Lung (tissue), 12 donors: ENCODE results near the gene NFIB. TPM values are rescaled to one million over a fixed set of nuclear protein-coding genes. Genes with fewer than 3 reads are reported as not detected.

Source experiments
- ATAC-seq: fragments of 200-7000 bp; cut with Tn5 transposase; one replicate; pipeline ENCODE4 v1.9.1; 2020; ENCODE audit warnings: moderate number of reproducible peaks; ENCODE audit not compliant: insufficient read depth, low FRiP score
- DNase-seq, 3 donors: peaks; one replicate each; pipeline ENCODE4 v3.0.0-alpha.2; 2013 to 2017
- H3K27ac ChIP-seq, 2 donors: one replicate each; pipeline ENCODE4 v1.5.1; 2013; ENCODE audit warnings: mild to moderate bottlenecking in 2 of 2, moderate library complexity in 2 of 2, control low read depth in 1 of 2, inconsistent platforms in 1 of 2, low read depth in 1 of 2, low read length in 1 of 2
- H3K27me3 ChIP-seq, 3 donors: one replicate each; pipeline ENCODE4 v1.5.1; 2013; ENCODE audit warnings: low read length in 2 of 3; ENCODE audit not compliant: control insufficient read depth in 3 of 3, insufficient read depth in 3 of 3
- H3K36me3 ChIP-seq, 4 donors: one replicate each; pipeline ENCODE4 v1.5.1; 2013; ENCODE audit warnings: low read length in 4 of 4, mild to moderate bottlenecking in 1 of 4, moderate library complexity in 1 of 4; ENCODE audit not compliant: control insufficient read depth in 4 of 4, insufficient read depth in 4 of 4
- H3K4me1 ChIP-seq, 5 donors: one replicate each; pipeline ENCODE4 v1.5.1; 2013; ENCODE audit warnings: low read length in 5 of 5, mild to moderate bottlenecking in 2 of 5, moderate library complexity in 1 of 5; ENCODE audit not compliant: control insufficient read depth in 5 of 5, insufficient read depth in 5 of 5
- H3K4me3 ChIP-seq: one replicate; pipeline ENCODE4 v1.5.1; 2013; ENCODE audit warnings: mild to moderate bottlenecking, control low read depth, moderate library complexity
- H3K9ac ChIP-seq, 2 donors: one replicate each; pipeline ENCODE4 v1.5.1; 2013; ENCODE audit warnings: low read length in 2 of 2, control low read depth in 1 of 2; ENCODE audit not compliant: insufficient read depth in 1 of 2
- H3K9me3 ChIP-seq, 4 donors: one replicate each; pipeline ENCODE4 v1.5.1; 2013; ENCODE audit warnings: low read length in 3 of 4, mild to moderate bottlenecking in 1 of 4, moderate library complexity in 1 of 4; ENCODE audit not compliant: control insufficient read depth in 4 of 4, insufficient read depth in 3 of 4
- whole genome bisulfite sequencing, 2 donors: extraction: QIAGEN DNeasy Blood & Tissue Kit; methylation state at CpG; one replicate each; pipeline ENCODE4 v1.1.7; 2013; 5-methylcytosine and 5-hydroxymethylcytosine counted together
- polyA plus RNA-seq, 2 donors: library from polyadenylated mRNA; stranded (reverse); fragments of 200-250 nt; gene quantifications; one replicate each; pipeline ENCODE4 v1.2.1, GENCODE V29; 2013
- total RNA-seq, 2 donors: library from RNA; depleted of rRNA in 1 of 2; stranded (reverse); fragments of >200 nt in 1 of 2; gene quantifications; one replicate each; pipeline ENCODE4 v1.2.1, GENCODE V29; 2014 to 2021
- TF ChIP-seq, protein P1 (sequence below): IDR thresholded peaks from 2 replicates; pipeline ENCODE4 v1.5.1; 2012; ENCODE audit warnings: mild to moderate bottlenecking; ENCODE audit errors: control extremely low read depth, extremely low read depth
- donor health status: control.
- donor health status: control.
- donor health status: Bipolar disorder and iron deficiency.
- donor health status: healthy.
- donor health status: DM: yes; HTN: yes; CAD: no.

NFIB gene
- total and polyA plus RNA-seq, 4 donors = 7.3 to 189 (median 51.0) TPM

DNA sequence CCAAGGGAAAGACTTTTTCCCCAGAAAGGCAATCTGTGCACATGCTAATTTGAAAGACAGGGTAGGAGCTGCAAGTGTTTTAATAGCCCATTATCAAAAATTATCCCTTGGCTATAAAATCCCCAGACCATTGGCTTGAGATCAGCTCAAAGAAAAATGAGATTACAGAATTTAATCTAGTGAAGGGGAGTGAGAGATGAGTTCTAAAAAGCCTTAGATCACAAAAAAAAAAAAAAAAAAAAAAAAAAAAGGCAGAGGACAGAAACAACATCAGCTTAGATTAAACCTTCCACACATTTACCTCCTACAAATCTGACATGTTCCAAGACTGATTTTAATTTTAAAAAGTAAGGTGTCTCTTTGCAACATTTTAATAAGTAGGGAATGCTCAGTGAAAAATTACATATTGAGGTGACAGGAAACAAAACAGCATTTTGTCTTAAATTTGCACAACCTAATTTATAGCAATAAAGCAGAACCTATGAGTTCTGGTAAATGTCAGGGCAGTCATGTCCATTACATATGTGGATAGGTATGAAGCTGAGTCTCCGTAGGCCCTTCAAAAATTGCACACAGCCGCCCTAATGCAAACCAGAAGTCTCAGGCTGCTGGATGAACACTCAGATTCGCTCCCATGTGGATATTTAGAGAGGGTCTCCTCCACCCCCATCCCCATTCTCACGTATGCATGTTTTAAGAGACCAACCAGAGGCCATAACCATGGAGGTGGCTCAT is 43.4 kb downstream of the NFIB start:
- H3K4me3 ChIP-seq = no peak overlapping the region
- DNase-seq (no peak), ATAC-seq (no peak)
- H3K9me3 ChIP-seq = no peaks in the 10 kb centered on the region
- H3K36me3 ChIP-seq = peaks cover 0 to 20% (median 5%) of the 10 kb centered on the region in 4 donors
- WGBS, 2 donors = 75 to 90% methylated on average over 4 of the region's 4 CpGs
- no peak overlapping the region for H3K9ac ChIP-seq
- peaks cover 2 to 58% (median 34%) of the 10 kb centered on the region in 5 donors for H3K4me1 ChIP-seq
- TF ChIP-seq, protein P1, sequence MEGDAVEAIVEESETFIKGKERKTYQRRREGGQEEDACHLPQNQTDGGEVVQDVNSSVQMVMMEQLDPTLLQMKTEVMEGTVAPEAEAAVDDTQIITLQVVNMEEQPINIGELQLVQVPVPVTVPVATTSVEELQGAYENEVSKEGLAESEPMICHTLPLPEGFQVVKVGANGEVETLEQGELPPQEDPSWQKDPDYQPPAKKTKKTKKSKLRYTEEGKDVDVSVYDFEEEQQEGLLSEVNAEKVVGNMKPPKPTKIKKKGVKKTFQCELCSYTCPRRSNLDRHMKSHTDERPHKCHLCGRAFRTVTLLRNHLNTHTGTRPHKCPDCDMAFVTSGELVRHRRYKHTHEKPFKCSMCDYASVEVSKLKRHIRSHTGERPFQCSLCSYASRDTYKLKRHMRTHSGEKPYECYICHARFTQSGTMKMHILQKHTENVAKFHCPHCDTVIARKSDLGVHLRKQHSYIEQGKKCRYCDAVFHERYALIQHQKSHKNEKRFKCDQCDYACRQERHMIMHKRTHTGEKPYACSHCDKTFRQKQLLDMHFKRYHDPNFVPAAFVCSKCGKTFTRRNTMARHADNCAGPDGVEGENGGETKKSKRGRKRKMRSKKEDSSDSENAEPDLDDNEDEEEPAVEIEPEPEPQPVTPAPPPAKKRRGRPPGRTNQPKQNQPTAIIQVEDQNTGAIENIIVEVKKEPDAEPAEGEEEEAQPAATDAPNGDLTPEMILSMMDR = no peak
- H3K27me3 ChIP-seq = peaks cover 0 to 2% (median 0%) of the 10 kb centered on the region in 3 donors
- peak overlapping the region in 1 of 2 donors; percentile 33 for H3K27ac ChIP-seq

DNA sequence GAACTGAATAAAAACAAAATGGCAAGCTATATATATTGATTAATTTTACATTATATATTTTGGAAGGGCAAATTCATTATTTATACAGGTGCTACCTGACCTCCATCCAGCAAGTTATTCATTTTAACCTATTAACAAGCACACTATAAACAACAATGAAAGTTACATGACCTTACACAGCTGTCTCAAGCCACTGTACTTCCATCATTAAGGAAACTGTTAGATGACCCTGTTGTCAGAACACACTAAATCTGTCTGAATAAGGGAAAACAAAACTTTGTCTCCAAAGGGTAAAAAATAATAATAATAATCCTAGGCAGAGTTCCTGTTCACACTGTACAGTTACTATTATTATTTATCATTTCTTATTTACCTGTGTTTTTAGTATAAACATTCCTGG is 44.0 kb downstream of the NFIB start:
- H3K27ac ChIP-seq = no peak overlapping the region
- H3K9ac ChIP-seq = no peak overlapping the region
- no peak overlapping the region for H3K4me3 ChIP-seq
- H3K4me1 ChIP-seq = peaks cover 2 to 52% (median 32%) of the 10 kb centered on the region in 5 donors
- peaks cover 0 to 23% (median 5%) of the 10 kb centered on the region in 4 donors for H3K36me3 ChIP-seq
- no peak for DNase-seq
- no peak for ATAC-seq
- TF ChIP-seq, protein P1 = no peak
- peaks cover 0 to 2% (median 0%) of the 10 kb centered on the region in 3 donors for H3K27me3 ChIP-seq
- no peaks in the 10 kb centered on the region for H3K9me3 ChIP-seq

DNA sequence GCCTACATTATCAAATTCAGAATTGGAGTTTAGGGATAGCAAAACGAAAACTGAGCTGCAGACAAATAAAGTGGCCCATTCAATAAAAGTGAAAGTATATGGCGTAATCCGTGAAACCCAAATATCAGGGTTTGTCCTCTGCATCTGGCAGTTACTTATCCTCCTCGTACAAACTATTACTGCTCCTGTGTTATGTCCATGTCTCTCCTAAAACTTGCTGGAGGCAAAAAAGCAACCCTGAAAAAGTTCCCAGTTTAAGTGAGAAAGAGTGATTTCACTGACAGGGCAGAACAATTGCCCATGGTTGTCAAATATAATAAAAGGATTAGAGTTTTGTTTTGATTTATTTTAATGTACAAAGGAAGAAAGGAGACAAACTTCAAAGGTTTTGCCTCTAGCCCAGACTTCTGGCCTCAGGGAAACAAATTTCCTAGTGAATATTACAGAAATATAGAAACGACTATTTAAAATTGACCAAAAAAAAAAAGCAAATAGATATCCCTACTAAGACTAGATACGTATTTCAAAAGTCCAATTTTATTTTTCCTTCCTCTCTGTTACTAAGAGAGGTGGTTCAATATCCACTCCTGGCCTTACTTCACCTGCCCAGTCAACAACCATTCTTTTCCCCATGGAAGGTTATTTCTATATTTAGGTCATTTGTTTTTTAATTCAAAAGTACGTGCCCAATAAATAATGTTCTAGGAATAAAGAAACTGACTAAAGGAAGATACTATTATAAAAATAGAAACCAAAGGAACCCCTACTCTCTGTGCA is 50.0 kb downstream of the NFIB start:
- WGBS, 2 donors = 70 to 74% methylated on average over 7 of the region's 7 CpGs
- H3K9me3 ChIP-seq = no peaks in the 10 kb centered on the region
- H3K4me1 ChIP-seq = peaks cover 2 to 35% (median 9%) of the 10 kb centered on the region in 5 donors
- no peak for ATAC-seq
- H3K9ac ChIP-seq = no peak overlapping the region
- H3K4me3 ChIP-seq = no peak overlapping the region
- TF ChIP-seq, protein P1 = no peak
- peaks cover 0 to 2% (median 0%) of the 10 kb centered on the region in 3 donors for H3K27me3 ChIP-seq
- H3K27ac ChIP-seq = no peak overlapping the region
- DNase-seq = no peak
- peaks cover 0 to 20% (median 5%) of the 10 kb centered on the region in 4 donors for H3K36me3 ChIP-seq
